Ascending aorta (tissue), 2 donors: ENCODE results near the gene TMEM18. TPM values are rescaled to one million over a fixed set of nuclear protein-coding genes. Genes with fewer than 3 reads are reported as not detected.

Experiments
- DNase-seq, 2 donors: peaks; one replicate each; pipeline ENCODE4 v3.0.0-alpha.2; 2019; ENCODE audit warnings: low spot score in 2 of 2
- H3K27ac ChIP-seq, 2 donors: fragments of 200-600 bp; sonication (generic); one replicate each; pipeline ENCODE4 v1.5.1; 2016 to 2017; ENCODE audit warnings: mild to moderate bottlenecking in 1 of 2
- H3K27me3 ChIP-seq: fragments of 200-600 bp; sonication (generic); one replicate; pipeline ENCODE4 v1.5.1; 2017
- H3K36me3 ChIP-seq, 2 donors: fragments of 200-600 bp; sonication (generic); one replicate each; pipeline ENCODE4 v1.5.1; 2016
- H3K4me1 ChIP-seq, 2 donors: fragments of 200-600 bp; sonication (generic); one replicate each; pipeline ENCODE4 v1.5.1; 2016 to 2017; ENCODE audit warnings: mild to moderate bottlenecking in 1 of 2
- H3K4me3 ChIP-seq, 2 donors: fragments of 200-600 bp; sonication (generic); one replicate each; pipeline ENCODE4 v1.5.1; 2016 to 2017; ENCODE audit warnings: mild to moderate bottlenecking in 1 of 2
- H3K9me3 ChIP-seq, 2 donors: fragments of 200-600 bp; sonication (generic); one replicate each; pipeline ENCODE4 v1.5.1; 2016
- CTCF ChIP-seq, 3 experiments: fragments of 200-600 bp in 2 of 3; fragments of 450-650 bp in 1 of 3; sonication (generic) in 2 of 3; IDR thresholded peaks; one replicate each; pipeline ENCODE4 v1.5.1; 2016 to 2019; ENCODE audit warnings: antibody characterized with exemption in 3 of 3, mild to moderate bottlenecking in 1 of 3, moderate library complexity in 1 of 3
- intact Hi-C: fragments of 100-400 bp; cut with DNase I; formaldehyde crosslinking; loops from one replicate; pipeline ENCODE4 v1.15.1; 2023
- total RNA-seq: library from RNA; depleted of rRNA; stranded (reverse); fragments of >200 nt; gene quantifications from one replicate; pipeline ENCODE4 v1.1.0, GENCODE V29; 2016

The TMEM18 gene
- total RNA-seq, 1 donor from 2014 or later = 6.4 TPM

GRCh38 chr2:678964-679363 lies 1.8 kb upstream of the TMEM18 start:
- no peaks in the 10 kb centered on the region for H3K27me3 ChIP-seq
- intact Hi-C loops = loop anchor here (5.0 kb wide), 2 partner anchors 417 to 1138 kb away; partner anchors contain the start of genes ACP1 and SH3YL1
- no peaks in the 10 kb centered on the region for H3K36me3 ChIP-seq
- no peak for TF ChIP-seq CTCF (IDR thresholded peaks at IDR 0.05)
- H3K4me1 ChIP-seq = no peaks in the 10 kb centered on the region
- H3K27ac ChIP-seq = no peak overlapping the region
- no peak for DNase-seq
- H3K4me3 ChIP-seq = no peak overlapping the region
- H3K9me3 ChIP-seq = no peaks in the 10 kb centered on the region

GRCh38 chr2:677959-678550 lies 849 bp upstream of the TMEM18 start:
- Histone ChIP-seq H3K27ac (peak overlapping the region; percentile 94), H3K27me3 (no peaks in the 10 kb centered on the region), H3K4me3 (peak overlapping the region; percentile 60 to 88), H3K4me1 (no peaks in the 10 kb centered on the region), H3K36me3 (peaks cover 0 to 3% of the 10 kb centered on the region in 2 donors), H3K9me3 (no peaks in the 10 kb centered on the region)
- no peak for DNase-seq
- intact Hi-C loops = loop anchor here (1.0 to 5.0 kb wide), 5 partner anchors 11 to 1139 kb away; partner anchors contain the start of genes ACP1, PXDN and SH3YL1
- TF ChIP-seq CTCF (IDR thresholded peaks at IDR 0.05) = no peak

- Histone ChIP-seq H3K27me3 (no peaks in the 10 kb centered on the region), H3K4me3 (peak overlapping the region; percentile 60 to 88), H3K36me3 (peaks cover 10 to 17% of the 10 kb centered on the region in 2 donors), H3K4me1 (no peaks in the 10 kb centered on the region), H3K27ac (peak overlapping the region; percentile 94), H3K9me3 (no peaks in the 10 kb centered on the region)
- intact Hi-C loops = loop anchor here (1.0 to 5.0 kb wide), 5 partner anchors 13 to 1141 kb away; partner anchors contain the start of genes ACP1, PXDN and SH3YL1
- no peak for TF ChIP-seq CTCF (IDR thresholded peaks at IDR 0.05)
- peak; percentile 93 to 99 for DNase-seq
These were observed 555 bp downstream of the TMEM18 start for GRCh38 chr2:676647-677055.

GRCh38 chr2:675982-676646 lies 1.1 kb downstream of the TMEM18 start:
- no peaks in the 10 kb centered on the region for H3K27me3 ChIP-seq
- H3K9me3 ChIP-seq = no peaks in the 10 kb centered on the region
- H3K4me1 ChIP-seq = no peaks in the 10 kb centered on the region
- H3K36me3 ChIP-seq = peaks cover 10 to 18% of the 10 kb centered on the region in 2 donors
- peak in 1 of 2 donors; percentile 76 for DNase-seq
- intact Hi-C loops = loop anchor here (5.0 kb wide), 2 partner anchors 414 to 1141 kb away; partner anchors contain the start of genes ACP1 and SH3YL1
- peak overlapping the region in 1 of 2 donors; percentile 29 for H3K27ac ChIP-seq
- peak overlapping the region; percentile 52 to 88 for H3K4me3 ChIP-seq
- TF ChIP-seq CTCF (IDR thresholded peaks at IDR 0.05) = peak in 2 of 3 experiments; percentile 17 to 23

- TF ChIP-seq CTCF (IDR thresholded peaks at IDR 0.05) = no peak
- Histone ChIP-seq H3K27me3 (no peaks in the 10 kb centered on the region), H3K4me3 (no peak overlapping the region), H3K4me1 (no peaks in the 10 kb centered on the region), H3K27ac (no peak overlapping the region), H3K36me3 (peaks cover 10 to 25% of the 10 kb centered on the region in 2 donors), H3K9me3 (no peaks in the 10 kb centered on the region)
- no peak for DNase-seq
- intact Hi-C loops = loop anchor here (5.0 kb wide), 2 partner anchors 413 to 1142 kb away; partner anchors contain the start of genes ACP1 and SH3YL1
These were observed 1.7 kb downstream of the TMEM18 start for GRCh38 chr2:675460-675859.
